SK-N-MC (cell line): ENCODE measurements around the gene MAGI2.

Experiments
- DNase-seq: peaks from one replicate; pipeline ENCODE4 v3.0.0-alpha.2; 2011; ENCODE audit warnings: low read depth, low spot score
- H3K27ac ChIP-seq: fragments of 200-600 bp; sonication (generic); 2 replicates; pipeline ENCODE4 v1.5.1; 2016; ENCODE audit warnings: mixed run types
- H3K36me3 ChIP-seq: fragments of 200-600 bp; sonication (generic); 2 replicates; pipeline ENCODE4 v1.6.1; 2017; ENCODE audit warnings: antibody characterized with exemption, low read length, mixed read lengths; ENCODE audit not compliant: insufficient read depth
- H3K4me3 ChIP-seq: fragments of 200-600 bp; sonication (generic); 2 replicates; pipeline ENCODE4 v1.5.1; 2016
- H3K9ac ChIP-seq: fragments of 200-600 bp; sonication (generic); 2 replicates; pipeline ENCODE4 v1.8.0; 2017; ENCODE audit warnings: mixed run types, mixed read lengths; ENCODE audit not compliant: insufficient read length
- H3K9me3 ChIP-seq: fragments of 200-600 bp; sonication (generic); 2 replicates; pipeline ENCODE4 v1.6.1; 2017; ENCODE audit warnings: low read depth, mild to moderate bottlenecking, antibody characterized with exemption, low read length, moderate library complexity, mixed read lengths
- EZH2 ChIP-seq: fragments of 200-600 bp; sonication (generic); IDR thresholded peaks from one replicate; pipeline ENCODE4 v1.6.1; 2017; ENCODE audit warnings: antibody characterized with exemption
- FOXP2 ChIP-seq: optimal IDR thresholded peaks from 2 replicates; pipeline ENCODE3; 2011; ENCODE audit warnings: mild to moderate bottlenecking, moderate library complexity; ENCODE audit not compliant: insufficient read depth; ENCODE audit errors: extremely low read length, control extremely low read depth
- POLR2AphosphoS5 ChIP-seq: IDR thresholded peaks from 2 replicates; pipeline ENCODE4 v1.6.1; 2012; ENCODE audit warnings: mild to moderate bottlenecking, low read depth, low read length, borderline replicate concordance

MAGI2 gene

GRCh38 chr7:78620920-78621319 is 832.5 kb downstream of the MAGI2 start:
- no peak for DNase-seq
- H3K36me3 ChIP-seq: no peaks in the 10 kb centered on the region
- H3K9me3 ChIP-seq: no peaks in the 10 kb centered on the region
- no peak overlapping the region for H3K9ac ChIP-seq
- no peak overlapping the region for H3K4me3 ChIP-seq
- no peak overlapping the region for H3K27ac ChIP-seq
- TF ChIP-seq FOXP2 (no peak), EZH2 (no peak), POLR2AphosphoS5 (no peak)

DNA sequence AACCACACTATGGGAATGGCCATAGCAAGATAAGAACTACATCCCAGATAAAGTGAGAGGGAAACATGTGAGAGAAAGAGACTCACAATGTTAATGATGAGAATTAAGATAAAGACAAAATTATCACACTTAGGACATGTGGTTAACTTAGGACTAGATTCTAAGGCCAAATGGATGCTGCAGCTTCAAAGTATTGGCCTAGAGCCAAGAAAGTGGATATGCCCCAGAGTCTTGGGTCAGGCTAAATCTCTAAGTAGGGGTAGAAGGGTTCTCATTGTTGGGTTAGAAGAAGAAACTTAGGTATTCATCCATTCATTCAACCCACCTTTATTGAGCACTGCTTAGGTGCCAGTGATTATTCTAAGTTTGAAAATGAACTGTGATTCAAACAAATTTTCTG is 836.9 kb downstream of the MAGI2 start:
- no peak for TF ChIP-seq POLR2AphosphoS5
- TF ChIP-seq FOXP2: no peak
- TF ChIP-seq EZH2: no peak
- Histone ChIP-seq H3K36me3 (no peaks in the 10 kb centered on the region), H3K9ac (no peak overlapping the region), H3K9me3 (no peaks in the 10 kb centered on the region), H3K27ac (no peak overlapping the region), H3K4me3 (no peak overlapping the region)
- no peak for DNase-seq

GRCh38 chr7:78609281-78609680 is 844.2 kb downstream of the MAGI2 start:
- TF ChIP-seq FOXP2 (no peak), EZH2 (no peak), POLR2AphosphoS5 (no peak)

GRCh38 chr7:78607099-78607498 is 846.4 kb downstream of the MAGI2 start:
- DNase-seq: no peak
- no peak overlapping the region for H3K27ac ChIP-seq

More at GRCh38 chr7:78609281-78609680, 844.2 kb downstream of the MAGI2 start:
- H3K36me3 ChIP-seq: no peaks in the 10 kb centered on the region
- H3K9me3 ChIP-seq: no peaks in the 10 kb centered on the region
- no peak overlapping the region for H3K27ac ChIP-seq
- H3K9ac ChIP-seq: no peak overlapping the region
- H3K4me3 ChIP-seq: no peak overlapping the region
- DNase-seq: no peak

DNA sequence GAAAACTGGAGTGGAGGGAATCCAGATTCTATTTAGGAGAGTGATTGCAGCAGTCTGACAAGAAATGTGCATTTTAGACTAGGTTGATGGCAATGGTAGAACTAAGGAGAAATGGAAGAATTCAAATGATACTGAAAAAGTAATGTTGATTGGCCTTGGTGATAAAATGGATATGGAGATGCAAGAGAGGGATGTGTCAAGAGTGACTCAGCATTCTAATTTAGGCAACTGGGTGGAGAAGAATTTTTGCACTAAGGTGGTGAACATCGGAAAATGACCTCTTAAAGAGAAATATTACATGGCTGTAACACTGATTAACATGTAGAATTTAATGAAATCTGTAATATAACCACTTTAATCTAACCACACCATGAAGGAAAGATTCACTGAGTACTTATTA is 848.3 kb downstream of the MAGI2 start:
- Histone ChIP-seq H3K4me3 (no peak overlapping the region), H3K27ac (no peak overlapping the region), H3K9ac (no peak overlapping the region), H3K9me3 (no peaks in the 10 kb centered on the region), H3K36me3 (no peaks in the 10 kb centered on the region)
- DNase-seq: no peak
- TF ChIP-seq FOXP2 (no peak), EZH2 (no peak), POLR2AphosphoS5 (no peak)

More at GRCh38 chr7:78607099-78607498, 846.4 kb downstream of the MAGI2 start:
- Histone ChIP-seq H3K9ac (no peak overlapping the region), H3K4me3 (no peak overlapping the region), H3K36me3 (no peaks in the 10 kb centered on the region), H3K9me3 (no peaks in the 10 kb centered on the region)
- TF ChIP-seq FOXP2 (no peak), POLR2AphosphoS5 (no peak), EZH2 (no peak)

DNA sequence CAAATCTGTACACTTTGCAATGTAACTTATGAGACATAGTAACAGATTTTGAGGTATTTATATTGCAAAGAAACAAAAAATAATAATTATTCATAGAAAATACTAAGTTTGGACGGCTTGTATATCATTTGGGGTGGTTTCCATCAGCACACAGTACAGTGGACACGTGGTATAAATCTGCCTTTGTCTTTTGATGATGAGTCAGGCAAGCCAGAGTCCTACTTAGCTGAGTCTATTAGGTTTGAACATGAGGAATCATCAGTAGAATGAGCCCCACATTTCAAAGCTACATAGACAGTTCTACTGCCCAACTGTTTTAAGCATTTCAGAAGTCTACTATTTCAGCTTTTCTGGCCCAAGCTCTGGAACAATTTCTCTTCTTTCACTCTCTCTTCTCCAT is 851.7 kb downstream of the MAGI2 start:
- no peak overlapping the region for H3K9ac ChIP-seq
- TF ChIP-seq FOXP2: no peak
- no peak for TF ChIP-seq EZH2
- TF ChIP-seq POLR2AphosphoS5: no peak

GRCh38 chr7:78594156-78594555 is 859.3 kb downstream of the MAGI2 start:
- no peaks in the 10 kb centered on the region for H3K36me3 ChIP-seq
- no peak overlapping the region for H3K4me3 ChIP-seq
- no peak overlapping the region for H3K27ac ChIP-seq
- DNase-seq: no peak
- no peak for TF ChIP-seq FOXP2
- no peak for TF ChIP-seq POLR2AphosphoS5
- TF ChIP-seq EZH2: no peak
- H3K9me3 ChIP-seq: no peaks in the 10 kb centered on the region
- H3K9ac ChIP-seq: no peak overlapping the region

More for the DNA sequence above, 851.7 kb downstream of the MAGI2 start:
- H3K4me3 ChIP-seq: no peak overlapping the region
- DNase-seq: no peak
- no peak overlapping the region for H3K27ac ChIP-seq
- no peaks in the 10 kb centered on the region for H3K36me3 ChIP-seq
- no peaks in the 10 kb centered on the region for H3K9me3 ChIP-seq

DNA sequence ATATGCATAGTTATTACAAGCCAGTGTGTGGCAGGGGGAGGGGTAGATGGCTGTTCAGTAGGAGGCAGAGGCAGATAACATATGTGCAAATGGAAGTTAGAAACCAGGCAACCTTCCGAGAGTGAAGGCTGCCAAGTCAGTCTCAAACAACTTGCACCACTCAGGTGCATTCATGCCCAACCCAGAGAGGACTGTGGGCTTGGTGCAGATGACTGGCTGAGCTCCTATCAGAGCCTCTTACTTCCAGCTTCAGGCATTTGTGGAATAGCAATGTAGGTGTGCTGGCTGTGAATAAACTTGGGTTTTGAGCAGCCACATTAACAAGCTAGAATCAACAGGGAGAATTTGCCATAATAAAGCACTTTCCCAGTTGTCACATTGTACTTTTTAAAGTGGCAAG is 865.1 kb downstream of the MAGI2 start:
- Histone ChIP-seq H3K9me3 (no peaks in the 10 kb centered on the region), H3K36me3 (no peaks in the 10 kb centered on the region), H3K9ac (no peak overlapping the region), H3K27ac (no peak overlapping the region), H3K4me3 (no peak overlapping the region)
- TF ChIP-seq POLR2AphosphoS5 (no peak), EZH2 (no peak), FOXP2 (no peak)
- DNase-seq: no peak

- TF ChIP-seq POLR2AphosphoS5 (no peak), EZH2 (no peak), FOXP2 (no peak)
- DNase-seq: peak; percentile 16
- no peak overlapping the region for H3K9ac ChIP-seq
- no peak overlapping the region for H3K27ac ChIP-seq
- no peaks in the 10 kb centered on the region for H3K36me3 ChIP-seq
- no peaks in the 10 kb centered on the region for H3K9me3 ChIP-seq
- no peak overlapping the region for H3K4me3 ChIP-seq
These were observed 865.9 kb downstream of the MAGI2 start for GRCh38 chr7:78587443-78588044.
